H1 (cell line): ENCODE data around the gene EPHA5. TPM values are rescaled to one million over a fixed set of nuclear protein-coding genes. Genes with fewer than 3 reads are reported as not detected.

ENCODE experiments used
- CTCF ChIA-PET: fragments of 300-600 bp; sonication (Branson Sonifier 250); formaldehyde crosslinking; loops from one replicate; lab custom pipeline; 2021; ENCODE audit not compliant: partially characterized antibody; lab: Charles Lee
- POLR2A ChIA-PET: fragments of 300-600 bp; sonication (Branson Sonifier 250); formaldehyde crosslinking; loops from one replicate; lab custom pipeline; 2021; ENCODE audit warnings: inconsistent platforms; ENCODE audit not compliant: partially characterized antibody; lab: Charles Lee
- DNase-seq, 2 experiments: peaks; one replicate each; pipeline versions ENCODE4 v3.0.0 to v3.0.0-alpha.2; 2010 to 2022; ENCODE audit warnings: low spot score in 2 of 2, low read depth in 1 of 2, mixed read lengths in 1 of 2
- FAIRE-seq: peaks from 2 replicates; lab custom pipeline; 2011; peaks lifted over from hg19 to GRCh38; lab: Jason Lieb, UNC
- H2AFZ ChIP-seq: 2 replicates; pipeline ENCODE4 v1.8.1; 2012; ENCODE audit warnings: low read length, inconsistent platforms
- H2AK5ac ChIP-seq: 2 replicates; pipeline ENCODE4 v1.6.1; 2013; ENCODE audit warnings: low read depth, low read length
- H2BK120ac ChIP-seq: replicated peaks from 2 replicates; pipeline ENCODE3; 2013; ENCODE audit warnings: low read depth, low read length, inconsistent platforms
- H2BK12ac ChIP-seq: 2 replicates; pipeline ENCODE4 v1.6.1; 2013; ENCODE audit warnings: low read depth, low read length
- H2BK15ac ChIP-seq: 2 replicates; pipeline ENCODE4 v1.6.1; 2013; ENCODE audit warnings: low read length
- H2BK20ac ChIP-seq: 2 replicates; pipeline ENCODE4 v1.6.1; 2013; ENCODE audit warnings: low read length
- H2BK5ac ChIP-seq: 2 replicates; pipeline ENCODE4 v1.6.1; 2013; ENCODE audit warnings: low read depth, low read length
- H3K14ac ChIP-seq: 2 replicates; pipeline ENCODE4 v1.6.1; 2013; ENCODE audit warnings: inconsistent platforms; ENCODE audit not compliant: insufficient read length
- H3K18ac ChIP-seq: 2 replicates; pipeline ENCODE4 v1.6.1; 2013; ENCODE audit warnings: low read length; ENCODE audit errors: extremely low read depth
- H3K23ac ChIP-seq: 2 replicates; pipeline ENCODE4 v1.6.1; 2013; ENCODE audit warnings: inconsistent platforms; ENCODE audit not compliant: insufficient read length
- H3K23me2 ChIP-seq: 2 replicates; pipeline ENCODE4 v1.6.1; 2013; ENCODE audit warnings: low read depth, low read length
- H3K27ac ChIP-seq: 2 replicates; pipeline ENCODE4 v1.6.1; 2011; ENCODE audit warnings: low read depth, low read length, inconsistent platforms
- H3K27me3 ChIP-seq, 4 experiments: replicated peaks in 1 of 4; 1 replicate in 1 of 4; 2 replicates in 3 of 4; pipeline versions ENCODE4 v1.6.1 to v1.8.1; 2011 to 2013; ENCODE audit warnings: low read length in 3 of 4, mild to moderate bottlenecking in 3 of 4, inconsistent platforms in 2 of 4, mixed read lengths in 2 of 4, moderate library complexity in 1 of 4; ENCODE audit not compliant: control insufficient read depth in 3 of 4, insufficient read depth in 3 of 4; ENCODE audit errors: extremely low read depth in 1 of 4
- H3K36me3 ChIP-seq, 4 experiments: 2 replicates each; pipeline versions ENCODE4 v1.6.1 to v1.8.1; 2011 to 2013; ENCODE audit warnings: mild to moderate bottlenecking in 4 of 4, low read length in 3 of 4, moderate library complexity in 2 of 4, control low read depth in 1 of 4, inconsistent platforms in 1 of 4; ENCODE audit not compliant: insufficient read depth in 4 of 4, control insufficient read depth in 2 of 4
- H3K4ac ChIP-seq: replicated peaks from 2 replicates; pipeline ENCODE3; 2013; ENCODE audit warnings: low read length, low read depth, mixed read lengths, inconsistent platforms; ENCODE audit not compliant: insufficient read length
- H3K4me1 ChIP-seq, 4 experiments: replicated peaks in 1 of 4; 1 replicate in 1 of 4; 2 replicates in 3 of 4; pipeline versions ENCODE4 v1.6.1 to v1.8.1; 2011 to 2013; ENCODE audit warnings: low read length in 3 of 4, inconsistent platforms in 2 of 4, mixed read lengths in 1 of 4; ENCODE audit not compliant: insufficient read depth in 4 of 4, control insufficient read depth in 3 of 4
- H3K4me2 ChIP-seq, 2 experiments: 2 replicates each; pipeline versions ENCODE4 v1.6.1 to v1.8.1; 2011 to 2013; ENCODE audit warnings: low read depth in 2 of 2, low read length in 2 of 2, control low read depth in 1 of 2, inconsistent platforms in 1 of 2, mild to moderate bottlenecking in 1 of 2; ENCODE audit not compliant: insufficient read depth in 1 of 2
- H3K4me3 ChIP-seq, 4 experiments: fragments of 200-600, 300-600 bp in 1 of 4; sonication (generic), shearing (Covaris generic), sonication (Bioruptor Twin) in 1 of 4; 2 replicates each; pipeline versions ENCODE4 v1.5.1 to v1.8.1; 2011 to 2016; ENCODE audit warnings: low read length in 4 of 4, low read depth in 3 of 4, control low read depth in 2 of 4, inconsistent platforms in 2 of 4, mild to moderate bottlenecking in 2 of 4, mixed read lengths in 1 of 4, moderate library complexity in 1 of 4; ENCODE audit not compliant: insufficient read depth in 2 of 4; ENCODE audit errors: extremely low read depth in 1 of 4
- H3K56ac ChIP-seq: replicated peaks from 2 replicates; pipeline ENCODE3; 2013; ENCODE audit warnings: low read depth, mild to moderate bottlenecking, mixed read lengths, low read length, inconsistent platforms; ENCODE audit not compliant: insufficient read length
- H3K79me1 ChIP-seq: 2 replicates; pipeline ENCODE4 v1.6.1; 2013; ENCODE audit warnings: low read depth, low read length, control low read depth
- H3K79me2 ChIP-seq, 2 experiments: 2 replicates each; pipeline versions ENCODE4 v1.6.1 to v1.8.1; 2012 to 2013; ENCODE audit warnings: low read length in 2 of 2, mild to moderate bottlenecking in 2 of 2, inconsistent platforms in 1 of 2; ENCODE audit not compliant: insufficient read depth in 2 of 2, control insufficient read depth in 1 of 2
- H3K9ac ChIP-seq, 4 experiments: replicated peaks in 1 of 4; 1 replicate in 1 of 4; 2 replicates in 3 of 4; pipeline versions ENCODE4 v1.6.1 to v1.8.1; 2011 to 2013; ENCODE audit warnings: low read depth in 3 of 4, low read length in 3 of 4, control low read depth in 2 of 4, mild to moderate bottlenecking in 2 of 4, moderate library complexity in 2 of 4, inconsistent platforms in 1 of 4; ENCODE audit errors: extremely low read depth in 1 of 4
- H3K9me3 ChIP-seq, 2 experiments: 2 replicates each; pipeline versions ENCODE4 v1.6.1 to v1.8.1; 2012 to 2013; ENCODE audit warnings: mild to moderate bottlenecking in 2 of 2, moderate library complexity in 2 of 2, control low read depth in 1 of 2, inconsistent platforms in 1 of 2, low read depth in 1 of 2, low read length in 1 of 2, mixed read lengths in 1 of 2; ENCODE audit not compliant: insufficient read depth in 2 of 2
- H4K20me1 ChIP-seq, 2 experiments: replicated peaks in 1 of 2; 2 replicates each; pipeline versions ENCODE3 to v1.8.1; 2011 to 2013; ENCODE audit warnings: inconsistent platforms in 2 of 2, low read length in 2 of 2, mild to moderate bottlenecking in 1 of 2; ENCODE audit not compliant: insufficient read depth in 2 of 2, control insufficient read depth in 1 of 2
- H4K5ac ChIP-seq: 2 replicates; pipeline ENCODE4 v1.6.1; 2013; ENCODE audit warnings: low read length, low read depth, mixed read lengths, inconsistent platforms; ENCODE audit not compliant: insufficient read length
- H4K8ac ChIP-seq: 2 replicates; pipeline ENCODE4 v1.8.0; 2013; ENCODE audit warnings: mild to moderate bottlenecking, moderate library complexity, low read length, inconsistent platforms; ENCODE audit not compliant: insufficient read depth; ENCODE audit errors: extremely low read depth
- H4K91ac ChIP-seq: replicated peaks from 2 replicates; pipeline ENCODE3; 2013; ENCODE audit warnings: low read length, mixed read lengths, inconsistent platforms; ENCODE audit not compliant: insufficient read length
- CBX5 ChIP-seq: fragments of 300-800, 300-1000 bp; sonication (generic); IDR thresholded peaks from 2 replicates; pipeline ENCODE4 v1.7.1; 2016; ENCODE audit warnings: antibody characterized with exemption, low read length, low read depth
- CHD1 ChIP-seq: IDR thresholded peaks from 2 replicates; pipeline ENCODE4 v1.6.1; 2012; ENCODE audit warnings: low read depth, low read length, improper control_type of control experiment
- CHD2 ChIP-seq: IDR thresholded peaks from 2 replicates; pipeline ENCODE4 v1.6.1; 2012; ENCODE audit warnings: low read length, improper control_type of control experiment
- EP300 ChIP-seq, 2 experiments: IDR thresholded peaks; 1 replicate in 1 of 2; 2 replicates in 1 of 2; pipeline ENCODE4 v1.6.1; 2011 to 2012; ENCODE audit warnings: low read depth in 2 of 2, low read length in 2 of 2, mild to moderate bottlenecking in 2 of 2, borderline replicate concordance in 1 of 2, inconsistent platforms in 1 of 2, moderate library complexity in 1 of 2
- GABPA ChIP-seq: IDR thresholded peaks from 2 replicates; pipeline ENCODE4 v1.6.1; 2011; ENCODE audit warnings: mild to moderate bottlenecking, low read length, moderate library complexity, borderline replicate concordance; ENCODE audit not compliant: insufficient read depth
- GTF2F1 ChIP-seq: IDR thresholded peaks from 2 replicates; pipeline ENCODE4 v1.6.1; 2012; ENCODE audit warnings: low read depth, low read length, improper control_type of control experiment, borderline replicate concordance
- HDAC2 ChIP-seq, 2 experiments: fragments of 300-600 bp in 1 of 2; sonication (generic) in 1 of 2; IDR thresholded peaks; 2 replicates each; pipeline ENCODE4 v1.6.1; 2011 to 2012; ENCODE audit warnings: low read depth in 2 of 2, low read length in 2 of 2, mild to moderate bottlenecking in 2 of 2, moderate library complexity in 2 of 2, borderline replicate concordance in 1 of 2, inconsistent platforms in 1 of 2
- HDAC6 ChIP-seq: IDR thresholded peaks from one replicate; pipeline ENCODE4 v1.7.1; 2012; ENCODE audit warnings: low read depth, mild to moderate bottlenecking, inconsistent platforms, low read length, moderate library complexity
- JUN ChIP-seq: IDR thresholded peaks from 2 replicates; pipeline ENCODE4 v1.6.1; 2011; ENCODE audit warnings: low read depth, mild to moderate bottlenecking, improper control_type of control experiment, low read length
- PHF8 ChIP-seq: fragments of 200-600 bp; sonication (generic); conservative IDR thresholded peaks from 2 replicates; pipeline ENCODE4 v1.7.1; 2012; ENCODE audit warnings: low read depth, mild to moderate bottlenecking, inconsistent platforms, low read length, moderate library complexity
- RAD21 ChIP-seq, 2 experiments: IDR thresholded peaks in 1 of 2; conservative IDR thresholded peaks in 1 of 2; 2 replicates each; pipeline ENCODE4 v1.6.1; 2011; ENCODE audit warnings: low read depth in 2 of 2, low read length in 2 of 2, improper control_type of control experiment in 1 of 2, inconsistent platforms in 1 of 2, mild to moderate bottlenecking in 1 of 2, moderate library complexity in 1 of 2
- SIRT6 ChIP-seq: IDR thresholded peaks from one replicate; pipeline ENCODE4 v1.7.1; 2012; ENCODE audit warnings: low read length, inconsistent platforms
- TAF1 ChIP-seq: IDR thresholded peaks from 2 replicates; pipeline ENCODE4 v1.6.1; 2011; ENCODE audit warnings: mild to moderate bottlenecking, low read depth, low read length
- TCF12 ChIP-seq: IDR thresholded peaks from 2 replicates; pipeline ENCODE4 v1.6.1; 2011; ENCODE audit warnings: low read depth, mild to moderate bottlenecking, low read length
- WGBS, 2 experiments: shearing (Covaris generic) in 1 of 2; methylation state at CpG; one replicate each; pipeline versions ENCODE4 v1.1.6 to v1.1.7; 2013 to 2015; ENCODE audit warnings: low lambda C conversion rate in 2 of 2, mixed read lengths in 2 of 2, inconsistent platforms in 1 of 2, low coverage in 1 of 2, missing lambda C conversion rate in 1 of 2; ENCODE audit not compliant: insufficient replicate concordance in 2 of 2, insufficient coverage in 1 of 2, insufficient read length in 1 of 2; ENCODE audit errors: extremely low coverage in 1 of 2, missing lambda C conversion rate in 1 of 2; 5-methylcytosine and 5-hydroxymethylcytosine counted together
- polyA plus RNA-seq, 7 experiments: library from polyadenylated mRNA; depleted of rRNA in 3 of 7; stranded (reverse) in 5 of 7; unstranded in 2 of 7; fragments of >200 nt in 5 of 7; fragments of 200-250 nt in 2 of 7; gene quantifications; 1 replicate in 5 of 7; 2 replicates in 1 of 7; 4 replicates in 1 of 7; pipeline versions ENCODE4 v1.2.1 to v1.2.3, GENCODE V29; 2011 to 2013; ENCODE audit warnings: missing spikeins in 2 of 7, mixed read lengths in 2 of 7
- total RNA-seq: library from RNA; stranded (reverse); fragmentation: NEBNext Ultra II Directional; extraction: Animal tissue kit (Norgen Biotek cat#: 25700); gene quantifications from 2 replicates; pipeline ENCODE4 v1.2.1, GENCODE V29; 2021

Gene EPHA5
- total and polyA plus RNA-seq, 2 of the 8 experiments (the other 6 are each of a cell fraction or from before 2014, with no cell fraction given) = 0.03 to 0.11 TPM

- no peak overlapping the region for H3K56ac ChIP-seq
- H2BK12ac ChIP-seq = no peak overlapping the region
- H3K9me3 ChIP-seq = no peaks in the 10 kb centered on the region
- ChIA-PET POLR2A (no interaction called here), CTCF (no interaction called here)
- no peak overlapping the region for H3K4me2 ChIP-seq
- H3K79me1 ChIP-seq = no peaks in the 10 kb centered on the region
- no peaks in the 10 kb centered on the region for H3K79me2 ChIP-seq
- H3K4ac ChIP-seq = no peak overlapping the region
- no peak overlapping the region for H2BK120ac ChIP-seq
- H2AK5ac ChIP-seq = no peak overlapping the region
- H2BK5ac ChIP-seq = no peak overlapping the region
- no peak for FAIRE-seq
- H3K9ac ChIP-seq = no peak overlapping the region
- no peak overlapping the region for H4K91ac ChIP-seq
- no peak overlapping the region for H3K23ac ChIP-seq
- H3K36me3 ChIP-seq = no peaks in the 10 kb centered on the region
- H3K4me3 ChIP-seq = no peak overlapping the region
- H4K8ac ChIP-seq = no peak overlapping the region
- WGBS, 2 experiments = 91% methylated on average over 3 of the region's 3 CpGs; no CpG with 5 or more reads in 1 of the 2 experiments
- no peaks in the 10 kb centered on the region for H3K23me2 ChIP-seq
- no peak for DNase-seq
- H4K5ac ChIP-seq = no peak overlapping the region
- H3K18ac ChIP-seq = no peak overlapping the region
- H2BK20ac ChIP-seq = 0 out of 2 replicates have a peak overlapping the region, but pooled peaks have one; percentile 36
- peak overlapping the region; percentile 65; the same call in 1 of the 2 replicates for H2AFZ ChIP-seq
- H4K20me1 ChIP-seq = no peaks in the 10 kb centered on the region
- no peak overlapping the region for H3K27ac ChIP-seq
- H3K14ac ChIP-seq = no peak overlapping the region
- no peak overlapping the region for H2BK15ac ChIP-seq
- no peaks in the 10 kb centered on the region for H3K27me3 ChIP-seq
- peaks cover 0 to 3% (median 0%) of the 10 kb centered on the region in 4 experiments; a peak in 1 of 7 replicates for H3K4me1 ChIP-seq
- TF ChIP-seq CBX5 (no peak), CHD2 (no peak), EP300 (IDR thresholded peaks at IDR 0.05; ENCODE audit: borderline replicate concordance in 1 of 2, low read depth in 2 of 2, low read length in 2 of 2) (no peak), RAD21 (IDR thresholded peaks at IDR 0.05 in 1 of 2, conservative IDR thresholded peaks at IDR 0.05 in 1 of 2; ENCODE audit: low read depth in 2 of 2, low read length in 2 of 2) (no peak), GTF2F1 (no peak), PHF8 (no peak), HDAC6 (no peak), GABPA (no peak), HDAC2 (IDR thresholded peaks at IDR 0.05; ENCODE audit: borderline replicate concordance in 1 of 2, low read depth in 2 of 2, low read length in 2 of 2) (no peak), CHD1 (no peak), JUN (no peak), TCF12 (no peak), TAF1 (no peak), SIRT6 (no peak)
Measured at GRCh38 chr4:65453398-65453797, 216.9 kb downstream of the EPHA5 start.
